GM23338 (cell line): ENCODE measurements around the gene COL21A1. TPM values are rescaled to one million over a fixed set of nuclear protein-coding genes. Genes with fewer than 3 reads are reported as not detected.

Experiments
- ATAC-seq: fragments of 200-7000 bp; cut with Tn5 transposase; 3 replicates; pipeline ENCODE4 v1.9.1; 2020
- DNase-seq: peaks from one replicate; pipeline ENCODE4 v3.0.0-alpha.2; 2015; ENCODE audit warnings: low spot score
- H2AFZ ChIP-seq: fragments of 200-600 bp; sonication (generic); 2 replicates; pipeline ENCODE4 v1.8.0; 2016; ENCODE audit warnings: antibody characterized with exemption, mild to moderate bottlenecking, moderate library complexity
- H3F3A ChIP-seq: fragments of 200-600 bp; sonication (generic); replicated peaks from 2 replicates; pipeline ENCODE4 v1.8.0; 2017; ENCODE audit warnings: antibody characterized with exemption, mixed run types, low read depth
- H3K27ac ChIP-seq: fragments of 200-600 bp; sonication (generic); 2 replicates; pipeline ENCODE4 v1.6.1; 2016; ENCODE audit warnings: low read depth
- H3K27me3 ChIP-seq: fragments of 200-600 bp; sonication (generic); 2 replicates; pipeline ENCODE4 v1.8.0; 2016; ENCODE audit warnings: mild to moderate bottlenecking, mixed run types, moderate library complexity; ENCODE audit not compliant: insufficient read depth
- H3K36me3 ChIP-seq: fragments of 200-600 bp; sonication (generic); 2 replicates; pipeline ENCODE4 v1.8.0; 2016; ENCODE audit warnings: mild to moderate bottlenecking; ENCODE audit not compliant: insufficient read depth
- H3K4me1 ChIP-seq: fragments of 200-600 bp; sonication (generic); 2 replicates; pipeline ENCODE4 v1.8.0; 2016; ENCODE audit warnings: mild to moderate bottlenecking, moderate library complexity; ENCODE audit not compliant: insufficient read depth
- H3K4me2 ChIP-seq: fragments of 200-600 bp; sonication (generic); 2 replicates; pipeline ENCODE4 v1.7.1; 2017; ENCODE audit warnings: mixed run types
- H3K4me3 ChIP-seq: fragments of 200-600 bp; sonication (generic); 2 replicates; pipeline ENCODE4 v1.6.1; 2016; ENCODE audit warnings: mixed run types
- H3K79me2 ChIP-seq: fragments of 200-600 bp; sonication (generic); replicated peaks from 2 replicates; pipeline ENCODE4 v1.8.0; 2017; ENCODE audit warnings: mild to moderate bottlenecking; ENCODE audit not compliant: insufficient read depth
- H3K9me2 ChIP-seq: fragments of 200-600 bp; sonication (generic); 2 replicates; pipeline ENCODE4 v1.8.0; 2017; ENCODE audit not compliant: insufficient read depth
- H4K20me1 ChIP-seq: fragments of 200-600 bp; sonication (generic); replicated peaks from 2 replicates; pipeline ENCODE4 v1.8.0; 2017; ENCODE audit warnings: mild to moderate bottlenecking; ENCODE audit not compliant: insufficient read depth
- H3K27ac Mint-ChIP-seq: 2 replicates; pipeline ENCODE4 v1.8.0; 2020; ENCODE audit warnings: inconsistent platforms, mild to moderate bottlenecking, moderate library complexity, mixed read lengths
- H3K27me3 Mint-ChIP-seq: 3 replicates; pipeline ENCODE4 v1.8.0; 2022; ENCODE audit warnings: low read depth, mild to moderate bottlenecking, moderate library complexity, mixed read lengths, inconsistent platforms; ENCODE audit not compliant: insufficient read depth, poor library complexity
- H3K36me3 Mint-ChIP-seq: 3 replicates; pipeline ENCODE4 v1.8.0; 2021; ENCODE audit warnings: low read depth, mild to moderate bottlenecking, inconsistent platforms, moderate library complexity, mixed read lengths
- H3K4me1 Mint-ChIP-seq: 3 replicates; pipeline ENCODE4 v1.8.0; 2020; ENCODE audit warnings: mild to moderate bottlenecking, inconsistent platforms, mixed read lengths
- H3K4me3 Mint-ChIP-seq: 3 replicates; pipeline ENCODE4 v1.8.0; 2021; ENCODE audit warnings: moderate library complexity, mild to moderate bottlenecking, inconsistent platforms, mixed read lengths
- H3K9me3 Mint-ChIP-seq: 3 replicates; pipeline ENCODE4 v1.8.0; 2020; ENCODE audit warnings: moderate library complexity, mild to moderate bottlenecking, inconsistent platforms, mixed read lengths
- EZH2 ChIP-seq: fragments of 200-600 bp; sonication (generic); IDR thresholded peaks from one replicate; pipeline ENCODE4 v1.8.0; 2017; ENCODE audit warnings: antibody characterized with exemption, mild to moderate bottlenecking, low read depth; ENCODE audit not compliant: unreplicated experiment
- EZH2phosphoT487 ChIP-seq: fragments of 200-600 bp; sonication (generic); IDR thresholded peaks from one replicate; pipeline ENCODE4 v1.8.1; 2018; ENCODE audit warnings: antibody characterized with exemption; ENCODE audit not compliant: unreplicated experiment
- JUNB ChIP-seq: IDR thresholded peaks from one replicate; pipeline ENCODE4 v1.6.1; 2016; ENCODE audit warnings: antibody characterized with exemption; ENCODE audit not compliant: unreplicated experiment
- NANOG ChIP-seq: IDR thresholded peaks from 2 replicates; pipeline ENCODE4 v1.6.1; 2016; ENCODE audit warnings: antibody characterized with exemption, borderline replicate concordance
- POLR2AphosphoS5 ChIP-seq: IDR thresholded peaks from 2 replicates; pipeline ENCODE4 v1.6.1; 2016; ENCODE audit warnings: antibody characterized with exemption, low read depth
- STAT1 ChIP-seq: IDR thresholded peaks from one replicate; pipeline ENCODE4 v1.6.1; 2016; ENCODE audit warnings: antibody characterized with exemption; ENCODE audit not compliant: unreplicated experiment
- ZNF331 ChIP-seq: fragments of 250-450 bp; sonication (Bioruptor Pico); IDR thresholded peaks from 2 replicates; pipeline ENCODE4 v1.5.0; 2020; ENCODE audit warnings: low read depth, mild to moderate bottlenecking, moderate library complexity
- polyA plus RNA-seq: library from polyadenylated mRNA; unstranded; fragments of >200 nt; fragmentation: Nextera tagmentation; extraction: Ambion mirVana; gene quantifications from 2 replicates; pipeline ENCODE4 v1.2.1, GENCODE V29; 2016
- total RNA-seq: library from RNA; depleted of rRNA; stranded (reverse); fragments of >200 nt; shearing (Covaris generic); gene quantifications from 2 replicates; pipeline ENCODE4 v1.2.3, GENCODE V29; 2014
- TF ChIP-seq, protein P1 (sequence below), 2 experiments: fragments of 200-600 bp in 1 of 2; sonication (generic) in 1 of 2; conservative IDR thresholded peaks; 2 replicates each; pipeline versions ENCODE4 v1.5.1 to v1.6.1; 2016 to 2017; ENCODE audit warnings: antibody characterized with exemption in 2 of 2, low read depth in 2 of 2, mild to moderate bottlenecking in 2 of 2, moderate library complexity in 1 of 2
- TF ChIP-seq, protein P2 (sequence below): IDR thresholded peaks from one replicate; pipeline ENCODE4 v1.6.1; 2018; ENCODE audit warnings: antibody characterized with exemption; ENCODE audit not compliant: unreplicated experiment
- TF ChIP-seq, protein P3 (sequence below): IDR thresholded peaks from 2 replicates; pipeline ENCODE4 v1.6.1; 2016; ENCODE audit warnings: antibody characterized with exemption

The COL21A1 gene
- total and polyA plus RNA-seq, 2 experiments from 2014 or later, result 5.0 to 6.2 TPM

DNA sequence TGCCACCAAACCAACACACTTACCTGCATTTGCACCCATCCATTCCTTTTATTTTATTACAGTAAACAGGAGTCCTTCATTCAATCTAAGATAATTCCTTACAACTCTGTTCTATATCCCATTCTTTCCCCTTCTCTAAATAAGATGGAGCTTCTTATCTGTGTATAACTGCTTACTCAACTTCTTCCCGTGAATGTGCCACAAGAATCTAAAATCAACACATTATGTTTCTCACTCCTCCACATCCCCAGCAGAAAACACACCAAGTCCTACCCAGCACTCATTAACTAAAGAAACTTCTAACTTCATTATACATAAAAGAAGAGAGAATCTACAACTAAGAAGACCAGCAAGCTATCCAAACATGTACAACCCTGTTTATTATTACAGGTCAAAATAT is 141.1 kb downstream of the COL21A1 start (continued):
- TF ChIP-seq, protein P1, sequence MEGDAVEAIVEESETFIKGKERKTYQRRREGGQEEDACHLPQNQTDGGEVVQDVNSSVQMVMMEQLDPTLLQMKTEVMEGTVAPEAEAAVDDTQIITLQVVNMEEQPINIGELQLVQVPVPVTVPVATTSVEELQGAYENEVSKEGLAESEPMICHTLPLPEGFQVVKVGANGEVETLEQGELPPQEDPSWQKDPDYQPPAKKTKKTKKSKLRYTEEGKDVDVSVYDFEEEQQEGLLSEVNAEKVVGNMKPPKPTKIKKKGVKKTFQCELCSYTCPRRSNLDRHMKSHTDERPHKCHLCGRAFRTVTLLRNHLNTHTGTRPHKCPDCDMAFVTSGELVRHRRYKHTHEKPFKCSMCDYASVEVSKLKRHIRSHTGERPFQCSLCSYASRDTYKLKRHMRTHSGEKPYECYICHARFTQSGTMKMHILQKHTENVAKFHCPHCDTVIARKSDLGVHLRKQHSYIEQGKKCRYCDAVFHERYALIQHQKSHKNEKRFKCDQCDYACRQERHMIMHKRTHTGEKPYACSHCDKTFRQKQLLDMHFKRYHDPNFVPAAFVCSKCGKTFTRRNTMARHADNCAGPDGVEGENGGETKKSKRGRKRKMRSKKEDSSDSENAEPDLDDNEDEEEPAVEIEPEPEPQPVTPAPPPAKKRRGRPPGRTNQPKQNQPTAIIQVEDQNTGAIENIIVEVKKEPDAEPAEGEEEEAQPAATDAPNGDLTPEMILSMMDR (conservative IDR thresholded peaks at IDR 0.05; ENCODE audit: low read depth in 2 of 2), result no peak
- TF ChIP-seq, protein P2, sequence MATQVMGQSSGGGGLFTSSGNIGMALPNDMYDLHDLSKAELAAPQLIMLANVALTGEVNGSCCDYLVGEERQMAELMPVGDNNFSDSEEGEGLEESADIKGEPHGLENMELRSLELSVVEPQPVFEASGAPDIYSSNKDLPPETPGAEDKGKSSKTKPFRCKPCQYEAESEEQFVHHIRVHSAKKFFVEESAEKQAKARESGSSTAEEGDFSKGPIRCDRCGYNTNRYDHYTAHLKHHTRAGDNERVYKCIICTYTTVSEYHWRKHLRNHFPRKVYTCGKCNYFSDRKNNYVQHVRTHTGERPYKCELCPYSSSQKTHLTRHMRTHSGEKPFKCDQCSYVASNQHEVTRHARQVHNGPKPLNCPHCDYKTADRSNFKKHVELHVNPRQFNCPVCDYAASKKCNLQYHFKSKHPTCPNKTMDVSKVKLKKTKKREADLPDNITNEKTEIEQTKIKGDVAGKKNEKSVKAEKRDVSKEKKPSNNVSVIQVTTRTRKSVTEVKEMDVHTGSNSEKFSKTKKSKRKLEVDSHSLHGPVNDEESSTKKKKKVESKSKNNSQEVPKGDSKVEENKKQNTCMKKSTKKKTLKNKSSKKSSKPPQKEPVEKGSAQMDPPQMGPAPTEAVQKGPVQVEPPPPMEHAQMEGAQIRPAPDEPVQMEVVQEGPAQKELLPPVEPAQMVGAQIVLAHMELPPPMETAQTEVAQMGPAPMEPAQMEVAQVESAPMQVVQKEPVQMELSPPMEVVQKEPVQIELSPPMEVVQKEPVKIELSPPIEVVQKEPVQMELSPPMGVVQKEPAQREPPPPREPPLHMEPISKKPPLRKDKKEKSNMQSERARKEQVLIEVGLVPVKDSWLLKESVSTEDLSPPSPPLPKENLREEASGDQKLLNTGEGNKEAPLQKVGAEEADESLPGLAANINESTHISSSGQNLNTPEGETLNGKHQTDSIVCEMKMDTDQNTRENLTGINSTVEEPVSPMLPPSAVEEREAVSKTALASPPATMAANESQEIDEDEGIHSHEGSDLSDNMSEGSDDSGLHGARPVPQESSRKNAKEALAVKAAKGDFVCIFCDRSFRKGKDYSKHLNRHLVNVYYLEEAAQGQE, result no peak
- no peak for TF ChIP-seq EZH2
- no peak for TF ChIP-seq NANOG

DNA sequence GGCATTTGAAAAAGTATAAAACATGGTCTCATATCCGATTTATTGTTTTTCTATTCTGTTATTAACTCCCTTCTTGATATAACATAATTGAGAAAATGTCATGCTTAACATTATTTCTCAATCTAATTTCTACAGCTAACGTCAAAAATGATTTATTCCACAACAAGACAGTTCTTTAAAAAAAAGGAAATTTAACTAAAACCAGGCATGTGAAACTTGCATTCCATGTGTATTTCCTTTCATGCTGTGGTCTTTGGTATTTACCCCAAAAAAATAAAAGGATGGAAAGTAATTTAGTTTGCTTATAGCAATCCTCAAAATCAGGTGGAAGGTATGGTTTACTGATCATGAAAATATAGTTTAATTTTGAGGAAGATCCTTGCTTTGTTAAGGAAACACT is 142.8 kb downstream of the COL21A1 start:
- H3K36me3 Mint-ChIP-seq, result no peaks in the 10 kb centered on the region; the same call in 2 of the 3 replicates
- no peak overlapping the region for H3K27ac ChIP-seq
- H3K27ac Mint-ChIP-seq, result no peak overlapping the region
- H3K4me2 ChIP-seq, result no peak overlapping the region
- no peaks in the 10 kb centered on the region for H3K27me3 ChIP-seq
- no peaks in the 10 kb centered on the region for H3K27me3 Mint-ChIP-seq
- no peak overlapping the region for H3K4me3 Mint-ChIP-seq
- no peaks in the 10 kb centered on the region for H3F3A ChIP-seq
- no peaks in the 10 kb centered on the region for H3K36me3 ChIP-seq
- no peak for DNase-seq
- H3K4me1 ChIP-seq, result no peaks in the 10 kb centered on the region
- no peak for ATAC-seq
- H4K20me1 ChIP-seq, result no peaks in the 10 kb centered on the region
- no peaks in the 10 kb centered on the region for H3K4me1 Mint-ChIP-seq
- H3K79me2 ChIP-seq, result no peaks in the 10 kb centered on the region
- H3K9me3 Mint-ChIP-seq, result peaks cover 1% of the 10 kb centered on the region; the same call in 1 of the 3 replicates
- no peak overlapping the region for H3K4me3 ChIP-seq
- no peak overlapping the region for H2AFZ ChIP-seq
- H3K9me2 ChIP-seq, result no peaks in the 10 kb centered on the region
- TF ChIP-seq STAT1 (no peak), EZH2phosphoT487 (no peak), ZNF331 (no peak), POLR2AphosphoS5 (no peak), NANOG (no peak), JUNB (no peak)
- TF ChIP-seq, protein P3, sequence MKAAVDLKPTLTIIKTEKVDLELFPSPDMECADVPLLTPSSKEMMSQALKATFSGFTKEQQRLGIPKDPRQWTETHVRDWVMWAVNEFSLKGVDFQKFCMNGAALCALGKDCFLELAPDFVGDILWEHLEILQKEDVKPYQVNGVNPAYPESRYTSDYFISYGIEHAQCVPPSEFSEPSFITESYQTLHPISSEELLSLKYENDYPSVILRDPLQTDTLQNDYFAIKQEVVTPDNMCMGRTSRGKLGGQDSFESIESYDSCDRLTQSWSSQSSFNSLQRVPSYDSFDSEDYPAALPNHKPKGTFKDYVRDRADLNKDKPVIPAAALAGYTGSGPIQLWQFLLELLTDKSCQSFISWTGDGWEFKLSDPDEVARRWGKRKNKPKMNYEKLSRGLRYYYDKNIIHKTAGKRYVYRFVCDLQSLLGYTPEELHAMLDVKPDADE, result no peak
- TF ChIP-seq, protein P1 (conservative IDR thresholded peaks at IDR 0.05; ENCODE audit: low read depth in 2 of 2), result no peak
- TF ChIP-seq, protein P2, result no peak
